Neuronal stem cell (in vitro differentiated cells): ENCODE results near the gene DOCK3.
A peak's percentile ranks its signal among the peaks of the same experiment; 100 is the strongest.

Experiments used
- DNase-seq: peaks from one replicate; pipeline ENCODE4 v3.0.0-alpha.2; 2013; ENCODE audit warnings: low spot score
- H2AFZ ChIP-seq: one replicate; pipeline ENCODE4 v1.6.1; 2013; ENCODE audit warnings: mild to moderate bottlenecking, low read length, inconsistent platforms
- H2AK5ac ChIP-seq: 2 replicates; pipeline ENCODE4 v1.6.1; 2013; ENCODE audit warnings: low read depth, mild to moderate bottlenecking, inconsistent platforms, low read length, moderate library complexity, mixed read lengths
- H2BK120ac ChIP-seq: 2 replicates; pipeline ENCODE4 v1.6.1; 2013; ENCODE audit warnings: low read depth, mild to moderate bottlenecking, inconsistent platforms, low read length, moderate library complexity, mixed read lengths
- H2BK12ac ChIP-seq: one replicate; pipeline ENCODE4 v1.6.1; 2013; ENCODE audit warnings: low read length, inconsistent platforms
- H2BK15ac ChIP-seq: 2 replicates; pipeline ENCODE4 v1.6.1; 2013; ENCODE audit warnings: mild to moderate bottlenecking, low read length, inconsistent platforms, mixed read lengths
- H2BK5ac ChIP-seq: one replicate; pipeline ENCODE4 v1.6.1; 2013; ENCODE audit warnings: inconsistent platforms, mild to moderate bottlenecking, low read length, moderate library complexity
- H3K14ac ChIP-seq: one replicate; pipeline ENCODE4 v1.6.1; 2013; ENCODE audit warnings: low read length, inconsistent platforms
- H3K18ac ChIP-seq: 2 replicates; pipeline ENCODE4 v1.6.1; 2013; ENCODE audit warnings: low read length, inconsistent platforms
- H3K23ac ChIP-seq: 2 replicates; pipeline ENCODE4 v1.6.1; 2013; ENCODE audit warnings: low read depth, mild to moderate bottlenecking, mixed read lengths, low read length, inconsistent platforms; ENCODE audit not compliant: poor library complexity
- H3K27ac ChIP-seq: replicated peaks from 3 replicates; pipeline ENCODE4 v1.5.1; 2013; ENCODE audit warnings: low read length, inconsistent platforms
- H3K27me3 ChIP-seq, 3 experiments: 2 replicates each; pipeline ENCODE4 v1.6.1; 2013; ENCODE audit warnings: low read length in 3 of 3, mild to moderate bottlenecking in 2 of 3, inconsistent platforms in 1 of 3, low read depth in 1 of 3, mixed read lengths in 1 of 3, moderate library complexity in 1 of 3; ENCODE audit not compliant: control insufficient read depth in 3 of 3, insufficient read depth in 3 of 3
- H3K36me3 ChIP-seq, 2 donors: replicated peaks in 1 of 2; 2 replicates each; pipeline ENCODE4 v1.6.1; 2013; ENCODE audit warnings: low read length in 2 of 2; ENCODE audit not compliant: control insufficient read depth in 2 of 2, insufficient read depth in 2 of 2
- H3K4ac ChIP-seq: 2 replicates; pipeline ENCODE4 v1.6.1; 2013; ENCODE audit warnings: inconsistent platforms, mild to moderate bottlenecking, low read length, moderate library complexity
- H3K4me1 ChIP-seq, 2 donors: 1 replicate in 1 of 2; 2 replicates in 1 of 2; pipeline ENCODE4 v1.6.1; 2013; ENCODE audit warnings: low read length in 2 of 2, low read depth in 1 of 2; ENCODE audit not compliant: control insufficient read depth in 2 of 2, insufficient read depth in 1 of 2
- H3K4me2 ChIP-seq: one replicate; pipeline ENCODE4 v1.6.1; 2013; ENCODE audit warnings: mild to moderate bottlenecking, low read length, inconsistent platforms; ENCODE audit not compliant: insufficient read depth, poor library complexity, severe bottlenecking
- H3K4me3 ChIP-seq, 2 donors: 2 replicates each; pipeline ENCODE4 v1.5.1; 2013; ENCODE audit warnings: low read length in 2 of 2, mild to moderate bottlenecking in 2 of 2, inconsistent platforms in 1 of 2, moderate library complexity in 1 of 2
- H3K79me1 ChIP-seq: one replicate; pipeline ENCODE4 v1.6.1; 2013; ENCODE audit warnings: low read depth, mild to moderate bottlenecking, inconsistent platforms, low read length, moderate library complexity
- H3K9ac ChIP-seq: one replicate; pipeline ENCODE4 v1.6.1; 2013; ENCODE audit warnings: mild to moderate bottlenecking, low read depth, low read length, inconsistent platforms; ENCODE audit not compliant: poor library complexity
- H3K9me3 ChIP-seq, 2 donors: replicated peaks in 1 of 2; 2 replicates each; pipeline versions ENCODE3 to v1.6.1; 2013; ENCODE audit warnings: low read length in 2 of 2, mild to moderate bottlenecking in 2 of 2, inconsistent platforms in 1 of 2, low read depth in 1 of 2, mixed read lengths in 1 of 2, moderate library complexity in 1 of 2; ENCODE audit not compliant: control insufficient read depth in 2 of 2, insufficient read depth in 1 of 2
- H4K8ac ChIP-seq: one replicate; pipeline ENCODE4 v1.6.1; 2013; ENCODE audit warnings: low read depth, mild to moderate bottlenecking, inconsistent platforms, low read length, moderate library complexity
- H4K91ac ChIP-seq: one replicate; pipeline ENCODE4 v1.6.1; 2013; ENCODE audit warnings: low read length, low read depth, mild to moderate bottlenecking, inconsistent platforms; ENCODE audit not compliant: poor library complexity
- WGBS, 2 donors: extraction: QIAGEN DNeasy Blood & Tissue Kit; methylation state at CpG; one replicate each; pipeline ENCODE4 v1.1.7; 2013; ENCODE audit warnings: missing lambda C conversion rate in 2 of 2, mixed read lengths in 1 of 2; ENCODE audit not compliant: insufficient read length in 2 of 2, insufficient replicate concordance in 1 of 2; ENCODE audit errors: extremely low coverage in 2 of 2; 5-methylcytosine and 5-hydroxymethylcytosine counted together

The DOCK3 gene

DNA sequence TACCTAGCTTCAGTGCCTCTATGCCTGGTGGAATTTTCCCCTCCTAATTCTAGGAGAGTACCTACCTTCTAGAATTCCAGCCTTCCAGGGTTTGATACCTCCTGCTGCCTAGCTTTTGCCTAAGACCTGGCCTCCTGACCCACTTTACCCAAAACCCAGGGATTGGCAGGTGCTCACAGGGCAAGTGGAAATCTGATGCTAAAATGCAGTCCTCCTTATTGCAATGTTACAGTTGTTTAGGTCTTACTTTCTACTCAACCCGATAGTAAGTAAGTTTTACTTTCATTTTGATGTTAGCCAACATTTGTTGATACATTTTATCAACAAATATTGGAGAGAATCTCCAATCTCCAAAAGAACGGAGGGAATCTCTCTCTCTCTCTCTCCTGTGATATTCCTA, 275.9 kb downstream of the DOCK3 start:
- Histone ChIP-seq H2AFZ (no peak overlapping the region), H2BK120ac (no peak overlapping the region), H3K4me2 (no peak overlapping the region), H3K14ac (no peak overlapping the region), H4K91ac (no peak overlapping the region), H3K4ac (no peak overlapping the region), H3K4me1 (no peaks in the 10 kb centered on the region), H3K23ac (no peak overlapping the region), H3K4me3 (no peak overlapping the region), H3K27me3 (no peaks in the 10 kb centered on the region), H3K9me3 (no peaks in the 10 kb centered on the region), H2BK12ac (no peak overlapping the region), H3K79me1 (no peaks in the 10 kb centered on the region), H3K36me3 (no peaks in the 10 kb centered on the region), H3K18ac (no peak overlapping the region), H2BK5ac (no peak overlapping the region), H4K8ac (no peak overlapping the region), H2AK5ac (no peak overlapping the region), H3K9ac (no peak overlapping the region), H3K27ac (no peak overlapping the region), H2BK15ac (no peak overlapping the region)
- no CpG with 5 or more reads among the region's 2 CpGs for WGBS, 2 donors
- no peak for DNase-seq

DNA sequence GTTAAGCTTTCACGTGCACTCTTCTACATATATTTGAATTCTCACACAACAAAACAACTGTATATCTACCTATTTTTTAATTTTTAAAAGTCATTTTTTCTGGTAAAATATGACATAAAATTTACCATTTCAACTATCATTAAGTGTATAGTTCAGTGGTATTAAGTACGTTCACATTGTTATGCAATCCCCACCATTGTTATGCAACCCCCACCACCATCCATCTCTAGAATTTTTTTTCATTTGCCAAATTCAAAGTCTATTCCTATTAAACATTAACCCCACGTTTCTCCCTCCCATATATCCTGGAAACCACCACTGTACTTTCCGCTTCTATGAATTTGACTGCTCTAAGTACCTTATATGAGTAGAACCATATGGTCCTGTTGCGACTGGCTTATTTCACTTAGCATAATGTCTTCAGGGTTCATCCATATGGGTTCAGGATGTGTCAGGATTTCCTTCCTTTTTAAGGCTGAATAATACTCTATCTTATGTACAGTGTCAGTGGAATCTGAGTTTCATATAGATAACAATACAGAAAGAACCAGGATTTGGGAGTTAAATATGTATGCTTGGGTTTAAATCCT, 279.2 kb downstream of the DOCK3 start:
- DNase-seq, result no peak
- no peak overlapping the region for H2AFZ ChIP-seq
- H3K4me2 ChIP-seq, result no peak overlapping the region
- no peak overlapping the region for H3K9ac ChIP-seq
- no peak overlapping the region for H3K18ac ChIP-seq
- H3K4me1 ChIP-seq, result no peaks in the 10 kb centered on the region
- no peak overlapping the region for H3K23ac ChIP-seq
- no peak overlapping the region for H4K91ac ChIP-seq
- no peak overlapping the region for H2BK15ac ChIP-seq
- no peak overlapping the region for H4K8ac ChIP-seq
- H3K14ac ChIP-seq, result no peak overlapping the region
- H3K4ac ChIP-seq, result no peak overlapping the region
- no peaks in the 10 kb centered on the region for H3K27me3 ChIP-seq
- H3K79me1 ChIP-seq, result no peaks in the 10 kb centered on the region
- no peak overlapping the region for H3K4me3 ChIP-seq
- H2AK5ac ChIP-seq, result no peak overlapping the region
- 100% methylated on average over 2 of the region's 5 CpGs; no CpG with 5 or more reads in 1 of the 2 donors for WGBS, 2 donors
- H2BK5ac ChIP-seq, result no peak overlapping the region
- no peak overlapping the region for H3K27ac ChIP-seq
- H3K9me3 ChIP-seq, result no peaks in the 10 kb centered on the region
- no peak overlapping the region for H2BK12ac ChIP-seq
- no peaks in the 10 kb centered on the region for H3K36me3 ChIP-seq
- no peak overlapping the region for H2BK120ac ChIP-seq

DNA sequence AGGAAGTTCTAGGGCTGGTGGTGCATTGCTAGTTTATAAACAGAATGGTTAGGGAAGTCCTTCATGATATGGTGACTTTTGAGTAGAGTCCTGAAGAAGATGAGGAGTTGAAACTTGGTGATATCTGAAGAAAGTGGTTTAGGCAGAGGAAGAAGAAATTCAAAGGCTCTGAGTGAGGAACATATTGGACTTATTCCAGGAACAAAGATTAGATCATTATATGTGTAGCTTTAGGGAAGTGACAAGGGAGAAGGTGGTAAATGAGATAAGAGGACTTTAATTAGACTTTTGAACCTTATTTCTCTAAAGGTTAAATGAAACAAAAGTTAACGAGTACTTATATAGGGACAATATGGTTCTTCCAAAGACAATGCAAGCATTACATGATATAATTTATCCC, 286.7 kb downstream of the DOCK3 start:
- Histone ChIP-seq H2BK5ac (no peak overlapping the region), H4K91ac (no peak overlapping the region), H3K4me2 (no peak overlapping the region), H4K8ac (no peak overlapping the region), H3K79me1 (no peaks in the 10 kb centered on the region), H3K23ac (no peak overlapping the region), H2BK12ac (no peak overlapping the region), H2BK15ac (no peak overlapping the region), H3K9ac (no peak overlapping the region), H2BK120ac (no peak overlapping the region), H3K4me3 (no peak overlapping the region), H3K4me1 (no peaks in the 10 kb centered on the region), H3K4ac (no peak overlapping the region), H3K27me3 (no peaks in the 10 kb centered on the region), H3K36me3 (no peaks in the 10 kb centered on the region), H3K14ac (no peak overlapping the region), H3K9me3 (no peaks in the 10 kb centered on the region), H3K27ac (no peak overlapping the region), H2AK5ac (no peak overlapping the region), H3K18ac (no peak overlapping the region), H2AFZ (no peak overlapping the region)
- no CpG with 5 or more reads among the region's 1 CpG for WGBS, 2 donors
- DNase-seq, result no peak

DNA sequence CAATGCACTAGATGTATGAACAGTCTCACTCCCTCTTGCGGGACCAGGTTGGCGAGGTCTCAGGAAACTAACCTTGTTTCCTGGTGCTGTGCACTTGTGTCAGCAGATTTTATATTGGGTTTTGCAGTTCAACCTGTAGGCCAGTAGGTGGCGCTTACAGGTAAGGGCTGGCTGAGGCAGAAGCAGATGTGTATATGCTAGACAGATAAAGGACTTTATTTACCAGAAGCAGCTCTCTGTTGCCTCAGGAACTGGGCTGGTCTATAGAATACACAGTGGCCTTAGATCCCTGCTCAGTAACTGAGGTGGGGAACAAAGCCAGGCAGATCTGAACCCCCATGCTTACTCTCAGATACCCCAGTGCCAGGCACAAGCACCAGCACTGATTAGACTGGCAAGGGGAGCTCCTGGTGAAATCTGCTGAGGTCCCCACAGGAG, 296.8 kb downstream of the DOCK3 start:
- Histone ChIP-seq H2AFZ (no peak overlapping the region), H3K14ac (no peak overlapping the region), H3K27ac (no peak overlapping the region), H3K79me1 (no peaks in the 10 kb centered on the region), H3K23ac (no peak overlapping the region), H3K9ac (no peak overlapping the region), H3K4me3 (no peak overlapping the region), H2BK5ac (no peak overlapping the region), H3K9me3 (peaks cover 0 to 5% of the 10 kb centered on the region in 2 donors), H3K36me3 (no peaks in the 10 kb centered on the region), H2BK12ac (no peak overlapping the region), H2BK15ac (peak overlapping the region; percentile 2), H4K91ac (no peak overlapping the region), H3K4ac (no peak overlapping the region), H3K4me1 (no peaks in the 10 kb centered on the region), H4K8ac (no peak overlapping the region), H3K4me2 (no peak overlapping the region), H2AK5ac (no peak overlapping the region), H3K27me3 (no peaks in the 10 kb centered on the region), H3K18ac (peak overlapping the region; percentile 6), H2BK120ac (no peak overlapping the region)
- no CpG with 5 or more reads among the region's 3 CpGs for WGBS, 2 donors
- DNase-seq, result peak; percentile 23
